NCI-H524 treated with DMSO at 0.1 percent for 48 hours (cell line): Measurements from ENCODE around the gene ZCCHC7.

Experiments
- DNase-seq: peaks from one replicate; lab custom pipeline; 2025; lab: John Stamatoyannopoulos, UW

ZCCHC7 gene

GRCh38 chr9:37209431-37210386, 89.3 kb downstream of the ZCCHC7 start:
- peak; percentile 57 for DNase-seq

- DNase-seq: no peak
Observed at GRCh38 chr9:37210737-37211523, 90.6 kb downstream of the ZCCHC7 start.

- DNase-seq: no peak
Observed at GRCh38 chr9:37212435-37212834, 92.1 kb downstream of the ZCCHC7 start.

GRCh38 chr9:37215381-37215780, 95.0 kb downstream of the ZCCHC7 start:
- DNase-seq: peak; percentile 8

- no peak for DNase-seq
Observed at GRCh38 chr9:37215830-37216229, 95.5 kb downstream of the ZCCHC7 start.

GRCh38 chr9:37217161-37217560, 96.8 kb downstream of the ZCCHC7 start:
- no peak for DNase-seq

- DNase-seq: no peak
Observed at GRCh38 chr9:37218800-37219425, 98.5 kb downstream of the ZCCHC7 start.

GRCh38 chr9:37220971-37221370, 100.6 kb downstream of the ZCCHC7 start:
- no peak for DNase-seq

GRCh38 chr9:37221489-37222106, 101.2 kb downstream of the ZCCHC7 start:
- DNase-seq: no peak

GRCh38 chr9:37229455-37229854, 109.1 kb downstream of the ZCCHC7 start:
- no peak for DNase-seq

- DNase-seq: no peak
Observed at GRCh38 chr9:37229882-37230482, 109.6 kb downstream of the ZCCHC7 start.

GRCh38 chr9:37236822-37237221, 116.4 kb downstream of the ZCCHC7 start:
- DNase-seq: no peak

- no peak for DNase-seq
Observed at GRCh38 chr9:37238122-37238521, 117.7 kb downstream of the ZCCHC7 start.

GRCh38 chr9:37239224-37239859, 119.0 kb downstream of the ZCCHC7 start:
- no peak for DNase-seq

GRCh38 chr9:37239921-37240320, 119.5 kb downstream of the ZCCHC7 start:
- DNase-seq: no peak

GRCh38 chr9:37241340-37241739, 121.0 kb downstream of the ZCCHC7 start:
- DNase-seq: no peak

- DNase-seq: no peak
Observed at GRCh38 chr9:37242089-37242488, 121.7 kb downstream of the ZCCHC7 start.

GRCh38 chr9:37243588-37244345, 123.4 kb downstream of the ZCCHC7 start:
- DNase-seq: no peak

GRCh38 chr9:37246826-37247225, 126.5 kb downstream of the ZCCHC7 start:
- DNase-seq: no peak

GRCh38 chr9:37248651-37249163, 128.3 kb downstream of the ZCCHC7 start:
- no peak for DNase-seq
